ENCODE data around the gene FSTL4.

GRCh38 chr5:133595465-133595864, 16.9 kb downstream of the FSTL4 start:
- TF ChIP-seq CTCF (IDR thresholded peaks at IDR 0.05; ENCODE audit: low read length) (no peak), EZH2 (IDR thresholded peaks at IDR 0.05; ENCODE audit: borderline replicate concordance, low read length) (no peak)
